ENCODE data around the gene KLC4.

KLC4 gene

GRCh38 chr6:43097098-43097489, 37.7 kb downstream of the KLC4 start:
- Histone ChIP-seq H3K9me3 (ENCODE audit: insufficient read depth, low read length) (no peaks in the 10 kb centered on the region), H3K4me1 (ENCODE audit: insufficient read depth, insufficient read length) (peaks cover 7% of the 10 kb centered on the region), H3K36me3 (ENCODE audit: insufficient read depth, insufficient read length, low read length) (no peaks in the 10 kb centered on the region), H3K9ac (ENCODE audit: insufficient read length, low read depth) (no peak overlapping the region), H3K4me3 (ENCODE audit: insufficient read length, low read depth) (no peak overlapping the region), H3K27me3 (ENCODE audit: insufficient read depth, insufficient read length) (no peaks in the 10 kb centered on the region)
- DNase-seq (ENCODE audit: low read depth, low spot score), result no peak
- TF ChIP-seq YY1 (IDR thresholded peaks at IDR 0.05; ENCODE audit: insufficient read depth, insufficient read length), result no peak
- TF ChIP-seq SUZ12 (IDR thresholded peaks at IDR 0.05; ENCODE audit: extremely low read depth, insufficient read depth, insufficient read length), result no peak
- no peak for TF ChIP-seq ZNF274 (IDR thresholded peaks at IDR 0.05; ENCODE audit: low read depth, low read length)

- H3K27me3 ChIP-seq (ENCODE audit: insufficient read depth, insufficient read length), result no peaks in the 10 kb centered on the region
These were observed 38.1 kb downstream of the KLC4 start for GRCh38 chr6:43097502-43097901.

GRCh38 chr6:43101497-43101896, 42.1 kb downstream of the KLC4 start:
- Histone ChIP-seq H3K36me3 (ENCODE audit: insufficient read depth, insufficient read length, low read length) (no peaks in the 10 kb centered on the region), H3K9ac (ENCODE audit: insufficient read length, low read depth) (no peak overlapping the region), H3K4me3 (ENCODE audit: insufficient read length, low read depth) (no peak overlapping the region), H3K27me3 (ENCODE audit: insufficient read depth, insufficient read length) (no peaks in the 10 kb centered on the region), H3K9me3 (ENCODE audit: insufficient read depth, low read length) (no peaks in the 10 kb centered on the region), H3K4me1 (ENCODE audit: insufficient read depth, insufficient read length) (peaks cover 10% of the 10 kb centered on the region)
- TF ChIP-seq YY1 (IDR thresholded peaks at IDR 0.05; ENCODE audit: insufficient read depth, insufficient read length), result no peak
- no peak for TF ChIP-seq ZNF274 (IDR thresholded peaks at IDR 0.05; ENCODE audit: low read depth, low read length)
- no peak for TF ChIP-seq SUZ12 (IDR thresholded peaks at IDR 0.05; ENCODE audit: extremely low read depth, insufficient read depth, insufficient read length)
- no peak for DNase-seq (ENCODE audit: low read depth, low spot score)

More at GRCh38 chr6:43097502-43097901, 38.1 kb downstream of the KLC4 start:
- H3K4me1 ChIP-seq (ENCODE audit: insufficient read depth, insufficient read length), result peaks cover 7% of the 10 kb centered on the region
- no peak for DNase-seq (ENCODE audit: low read depth, low spot score)
- TF ChIP-seq YY1 (IDR thresholded peaks at IDR 0.05; ENCODE audit: insufficient read depth, insufficient read length) (no peak), SUZ12 (IDR thresholded peaks at IDR 0.05; ENCODE audit: extremely low read depth, insufficient read depth, insufficient read length) (no peak)
- no peaks in the 10 kb centered on the region for H3K36me3 ChIP-seq (ENCODE audit: insufficient read depth, insufficient read length, low read length)
- H3K9ac ChIP-seq (ENCODE audit: insufficient read length, low read depth), result no peak overlapping the region
- H3K4me3 ChIP-seq (ENCODE audit: insufficient read length, low read depth), result no peak overlapping the region
- H3K9me3 ChIP-seq (ENCODE audit: insufficient read depth, low read length), result no peaks in the 10 kb centered on the region

DNA sequence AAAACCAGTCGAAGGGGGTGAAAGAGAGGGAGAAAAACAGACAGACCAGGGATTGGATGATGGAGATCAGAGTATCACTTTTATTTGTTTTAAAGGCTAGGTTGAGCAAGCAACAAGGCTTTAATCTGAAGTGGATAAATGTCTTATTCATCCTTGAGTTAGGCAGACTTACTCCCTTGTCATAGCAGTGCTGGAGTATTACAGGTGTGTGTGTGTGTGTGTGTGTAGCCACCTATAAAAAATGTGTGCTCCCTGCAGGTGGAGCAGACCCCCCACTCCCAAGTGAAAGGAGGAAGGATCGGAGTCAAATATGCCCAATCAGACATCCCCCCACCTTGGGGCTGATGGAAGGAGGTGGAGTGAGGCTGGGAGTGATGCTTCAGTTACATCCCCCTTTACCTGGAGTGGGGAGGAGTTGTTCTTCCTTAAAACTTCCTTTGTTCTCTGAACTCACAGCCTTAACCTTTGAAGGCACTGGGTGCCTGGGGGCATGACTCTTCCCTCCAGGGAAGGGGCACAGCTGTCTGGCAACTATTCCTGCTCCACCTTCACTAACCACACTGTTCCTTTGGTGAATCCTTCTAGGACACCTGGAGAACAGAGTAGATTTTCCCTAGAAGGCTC, 43.9 kb downstream of the KLC4 start:
- H3K9ac ChIP-seq (ENCODE audit: insufficient read length, low read depth), result no peak overlapping the region
- peaks cover 5% of the 10 kb centered on the region for H3K4me1 ChIP-seq (ENCODE audit: insufficient read depth, insufficient read length)
- DNase-seq (ENCODE audit: low read depth, low spot score), result no peak
- H3K4me3 ChIP-seq (ENCODE audit: insufficient read length, low read depth), result no peak overlapping the region
- H3K36me3 ChIP-seq (ENCODE audit: insufficient read depth, insufficient read length, low read length), result no peaks in the 10 kb centered on the region
- H3K9me3 ChIP-seq (ENCODE audit: insufficient read depth, low read length), result no peaks in the 10 kb centered on the region
- TF ChIP-seq YY1 (IDR thresholded peaks at IDR 0.05; ENCODE audit: insufficient read depth, insufficient read length) (no peak), SUZ12 (IDR thresholded peaks at IDR 0.05; ENCODE audit: extremely low read depth, insufficient read depth, insufficient read length) (no peak), ZNF274 (IDR thresholded peaks at IDR 0.05; ENCODE audit: low read depth, low read length) (no peak)
- no peaks in the 10 kb centered on the region for H3K27me3 ChIP-seq (ENCODE audit: insufficient read depth, insufficient read length)

DNA sequence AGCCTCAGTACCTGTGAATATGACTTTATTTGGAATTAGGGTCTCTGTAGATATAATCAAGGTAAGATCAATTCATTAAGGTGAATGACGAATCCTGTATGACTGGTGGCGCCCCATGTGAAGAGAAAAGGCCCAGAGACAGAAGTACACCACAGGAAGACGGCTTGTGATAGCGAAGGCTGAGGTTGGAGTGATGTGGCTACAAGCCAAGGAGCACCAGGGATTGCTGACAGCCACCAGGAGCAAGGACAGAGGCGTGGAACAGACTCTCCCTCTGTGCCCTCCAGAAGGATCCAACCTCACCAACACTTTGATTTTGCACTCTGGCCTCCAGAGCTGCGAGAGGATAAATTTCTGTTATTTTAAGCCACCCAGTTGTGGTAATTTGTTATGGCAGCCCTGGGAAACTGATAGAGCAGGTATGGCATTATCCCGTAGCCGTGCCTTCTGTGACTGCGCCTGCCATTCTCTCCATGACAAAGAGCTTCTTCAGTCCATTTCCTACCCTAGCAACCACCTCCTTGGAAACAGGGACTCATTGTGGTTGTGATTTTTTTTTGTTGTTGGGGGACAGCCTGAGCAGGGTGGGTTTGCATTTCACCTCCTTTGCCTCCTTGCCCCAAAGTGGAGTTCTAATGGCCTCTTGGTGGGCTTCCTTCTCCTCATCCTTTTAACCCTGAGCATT, 46.2 kb downstream of the KLC4 start:
- Histone ChIP-seq H3K4me1 (ENCODE audit: insufficient read depth, insufficient read length) (peaks cover 5% of the 10 kb centered on the region), H3K36me3 (ENCODE audit: insufficient read depth, insufficient read length, low read length) (no peaks in the 10 kb centered on the region), H3K9ac (ENCODE audit: insufficient read length, low read depth) (no peak overlapping the region), H3K27me3 (ENCODE audit: insufficient read depth, insufficient read length) (no peaks in the 10 kb centered on the region), H3K4me3 (ENCODE audit: insufficient read length, low read depth) (no peak overlapping the region), H3K9me3 (ENCODE audit: insufficient read depth, low read length) (no peaks in the 10 kb centered on the region)
- TF ChIP-seq ZNF274 (IDR thresholded peaks at IDR 0.05; ENCODE audit: low read depth, low read length), result no peak
- TF ChIP-seq SUZ12 (IDR thresholded peaks at IDR 0.05; ENCODE audit: extremely low read depth, insufficient read depth, insufficient read length), result no peak
- TF ChIP-seq YY1 (IDR thresholded peaks at IDR 0.05; ENCODE audit: insufficient read depth, insufficient read length), result no peak
- no peak for DNase-seq (ENCODE audit: low read depth, low spot score)

GRCh38 chr6:43107344-43108062, 48.1 kb downstream of the KLC4 start:
- Histone ChIP-seq H3K9ac (ENCODE audit: insufficient read length, low read depth) (no peak overlapping the region), H3K4me1 (ENCODE audit: insufficient read depth, insufficient read length) (peaks cover 5% of the 10 kb centered on the region), H3K9me3 (ENCODE audit: insufficient read depth, low read length) (no peaks in the 10 kb centered on the region), H3K4me3 (ENCODE audit: insufficient read length, low read depth) (no peak overlapping the region), H3K36me3 (ENCODE audit: insufficient read depth, insufficient read length, low read length) (no peaks in the 10 kb centered on the region), H3K27me3 (ENCODE audit: insufficient read depth, insufficient read length) (no peaks in the 10 kb centered on the region)
- TF ChIP-seq YY1 (IDR thresholded peaks at IDR 0.05; ENCODE audit: insufficient read depth, insufficient read length), result no peak
- no peak for TF ChIP-seq SUZ12 (IDR thresholded peaks at IDR 0.05; ENCODE audit: extremely low read depth, insufficient read depth, insufficient read length)
- no peak for TF ChIP-seq ZNF274 (IDR thresholded peaks at IDR 0.05; ENCODE audit: low read depth, low read length)
- no peak for DNase-seq (ENCODE audit: low read depth, low spot score)
